BLaER1 (cell line): Measurements from ENCODE around the gene CCDC68.
A peak's percentile ranks its signal among the peaks of the same experiment; 100 is the strongest.

Experiments used
- H3K27ac ChIP-seq: shearing (Covaris generic); formaldehyde crosslinking; 2 replicates; pipeline ENCODE4 v1.8.1; 2022
- H3K27me3 ChIP-seq: shearing (Covaris generic); formaldehyde crosslinking; 2 replicates; pipeline ENCODE4 v1.8.1; 2022
- H3K36me3 ChIP-seq: shearing (Covaris generic); formaldehyde crosslinking; 2 replicates; pipeline ENCODE4 v1.8.1; 2022
- H3K4me1 ChIP-seq: shearing (Covaris generic); formaldehyde crosslinking; 2 replicates; pipeline ENCODE4 v1.8.1; 2022
- H3K4me2 ChIP-seq: shearing (Covaris generic); formaldehyde crosslinking; 2 replicates; pipeline ENCODE4 v1.8.1; 2022
- H3K4me3 ChIP-seq: shearing (Covaris generic); formaldehyde crosslinking; 2 replicates; pipeline ENCODE4 v1.8.1; 2022
- H3K9ac ChIP-seq: shearing (Covaris generic); formaldehyde crosslinking; 2 replicates; pipeline ENCODE4 v1.8.1; 2022
- H3K9me3 ChIP-seq: shearing (Covaris generic); formaldehyde crosslinking; 2 replicates; pipeline ENCODE4 v1.8.1; 2022
- H4K20me1 ChIP-seq: shearing (Covaris generic); formaldehyde crosslinking; 2 replicates; pipeline ENCODE4 v1.8.1; 2022
- Cebpa-rat ChIP-seq: shearing (Covaris generic); IDR thresholded peaks from 2 replicates; pipeline ENCODE4 v1.8.1; 2022

Gene CCDC68

DNA sequence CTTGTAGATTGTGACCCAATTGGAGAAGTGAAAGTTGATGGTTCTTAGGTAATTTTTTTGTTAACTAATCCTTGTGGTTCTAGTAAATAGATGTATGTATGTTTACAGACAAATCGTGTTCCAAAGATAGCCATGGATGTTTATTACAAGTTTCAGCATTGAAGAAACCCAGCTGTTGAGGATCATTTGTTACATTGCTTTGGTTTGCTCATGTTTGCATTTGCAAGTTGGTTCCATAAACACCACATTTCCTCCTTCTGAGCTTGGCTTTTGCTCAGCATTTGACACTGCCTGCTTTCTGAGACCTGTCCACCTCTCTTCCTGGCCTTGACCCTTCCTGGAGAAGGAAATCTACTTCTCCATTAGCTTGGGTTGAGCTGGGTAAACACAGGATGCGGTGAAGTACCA lies 1.8 kb upstream of the CCDC68 start:
- Histone ChIP-seq H3K36me3 (no peaks in the 10 kb centered on the region), H3K4me3 (no peak overlapping the region), H3K9ac (no peak overlapping the region), H3K27me3 (no peaks in the 10 kb centered on the region), H4K20me1 (no peaks in the 10 kb centered on the region), H3K4me1 (no peaks in the 10 kb centered on the region), H3K27ac (no peak overlapping the region), H3K4me2 (no peak overlapping the region), H3K9me3 (peaks cover 6% of the 10 kb centered on the region)
- no peak for TF ChIP-seq Cebpa-rat

DNA sequence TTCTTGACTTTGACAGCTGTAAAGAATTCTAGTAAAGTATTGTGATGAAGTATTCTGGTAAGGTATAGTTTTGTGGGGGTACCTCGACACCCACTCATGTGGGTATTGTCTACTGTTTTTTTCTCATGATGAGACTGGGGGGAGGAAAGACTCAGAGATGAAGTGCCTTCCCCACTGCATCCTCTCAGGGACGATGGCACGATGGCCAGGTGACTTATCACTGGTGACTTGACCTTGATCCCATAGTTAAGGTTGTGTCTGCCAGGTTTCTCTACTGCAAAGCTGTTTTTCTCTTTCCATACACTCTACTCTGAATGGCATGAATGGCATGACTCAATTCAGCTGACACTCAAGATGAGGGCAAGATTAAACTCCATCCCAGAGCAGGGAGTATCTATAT lies 936 bp upstream of the CCDC68 start:
- Histone ChIP-seq H4K20me1 (no peaks in the 10 kb centered on the region), H3K4me2 (no peak overlapping the region), H3K36me3 (no peaks in the 10 kb centered on the region), H3K9me3 (peaks cover 6% of the 10 kb centered on the region), H3K9ac (no peak overlapping the region), H3K27me3 (no peaks in the 10 kb centered on the region), H3K27ac (no peak overlapping the region), H3K4me1 (no peaks in the 10 kb centered on the region), H3K4me3 (no peak overlapping the region)
- TF ChIP-seq Cebpa-rat, result no peak

DNA sequence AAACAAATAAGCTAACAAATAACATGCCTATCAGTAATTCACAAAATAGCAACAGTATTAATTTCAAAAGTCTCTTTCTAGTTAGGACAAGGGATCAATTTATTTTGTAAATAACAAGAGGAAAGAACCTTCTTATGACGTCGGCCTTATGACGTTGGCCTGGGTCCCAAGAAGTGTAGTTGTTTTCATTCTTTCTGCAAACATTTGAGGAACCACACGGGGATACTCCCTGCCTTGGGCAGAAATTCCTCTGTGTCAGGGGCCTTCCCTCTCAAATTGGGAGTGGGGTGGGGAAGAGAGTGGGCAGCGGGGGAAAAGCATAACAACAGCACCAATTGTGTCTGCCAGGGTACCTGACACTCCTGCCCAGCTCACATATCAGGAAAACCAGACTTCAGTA lies 1.3 kb downstream of the CCDC68 start:
- Histone ChIP-seq H3K36me3 (no peaks in the 10 kb centered on the region), H4K20me1 (no peaks in the 10 kb centered on the region), H3K27me3 (no peaks in the 10 kb centered on the region), H3K4me2 (no peak overlapping the region), H3K9ac (no peak overlapping the region), H3K4me3 (no peak overlapping the region), H3K9me3 (peaks cover 6% of the 10 kb centered on the region), H3K4me1 (no peaks in the 10 kb centered on the region), H3K27ac (no peak overlapping the region)
- no peak for TF ChIP-seq Cebpa-rat

DNA sequence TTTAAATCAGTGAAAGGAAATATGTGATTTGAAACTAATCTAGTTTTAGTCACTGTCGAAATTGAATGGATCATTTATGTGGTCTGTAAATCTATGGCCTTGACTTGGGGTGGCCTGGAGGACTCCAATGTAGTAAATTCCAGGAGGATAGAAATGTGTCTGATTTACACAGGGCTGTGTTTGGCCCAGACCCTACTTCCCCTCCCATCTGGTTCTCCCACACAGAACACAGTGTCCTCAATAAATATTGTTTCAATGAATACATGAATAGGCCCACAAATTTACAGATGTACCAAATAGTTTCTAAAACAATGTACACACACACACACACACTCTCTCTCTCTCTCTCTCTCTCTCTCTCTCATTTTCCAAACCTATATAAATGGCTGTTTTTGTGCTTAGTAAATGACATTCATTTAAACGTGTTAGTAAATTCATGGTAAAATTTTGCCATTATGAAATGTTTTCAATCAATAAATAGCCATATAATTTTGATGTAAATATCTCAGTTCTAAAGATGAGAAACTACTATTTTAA lies 1.9 kb downstream of the CCDC68 start:
- H3K9me3 ChIP-seq, result peaks cover 6% of the 10 kb centered on the region
- H3K36me3 ChIP-seq, result no peaks in the 10 kb centered on the region
- H3K27me3 ChIP-seq, result no peaks in the 10 kb centered on the region
- no peaks in the 10 kb centered on the region for H4K20me1 ChIP-seq
- H3K4me2 ChIP-seq, result no peak overlapping the region
- no peak overlapping the region for H3K9ac ChIP-seq
- no peak for TF ChIP-seq Cebpa-rat
- H3K27ac ChIP-seq, result no peak overlapping the region
- H3K4me3 ChIP-seq, result no peak overlapping the region
- H3K4me1 ChIP-seq, result no peaks in the 10 kb centered on the region

DNA sequence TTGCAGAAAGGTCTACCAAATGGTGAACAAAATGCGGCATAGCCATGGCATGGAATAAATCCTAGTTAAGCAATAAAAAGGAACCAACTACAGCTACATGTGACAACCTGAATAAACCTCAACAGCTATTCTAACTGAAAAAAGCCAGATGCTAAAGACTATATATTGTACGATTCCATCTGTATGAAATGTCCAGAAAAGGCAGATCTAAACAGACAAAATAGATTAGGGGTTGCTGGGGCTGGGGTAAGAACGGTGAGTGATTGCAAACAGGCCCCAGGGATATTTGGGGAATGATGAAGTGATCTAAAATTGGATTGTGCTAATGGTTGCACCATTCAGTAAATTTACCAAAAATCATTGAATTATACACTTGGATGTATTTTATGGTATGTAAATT lies 2.8 kb downstream of the CCDC68 start:
- H3K36me3 ChIP-seq, result no peaks in the 10 kb centered on the region
- H4K20me1 ChIP-seq, result no peaks in the 10 kb centered on the region
- H3K4me2 ChIP-seq, result no peak overlapping the region
- H3K27ac ChIP-seq, result no peak overlapping the region
- no peaks in the 10 kb centered on the region for H3K4me1 ChIP-seq
- no peak overlapping the region for H3K9ac ChIP-seq
- H3K27me3 ChIP-seq, result no peaks in the 10 kb centered on the region
- peaks cover 6% of the 10 kb centered on the region for H3K9me3 ChIP-seq
- H3K4me3 ChIP-seq, result no peak overlapping the region
- TF ChIP-seq Cebpa-rat, result no peak

DNA sequence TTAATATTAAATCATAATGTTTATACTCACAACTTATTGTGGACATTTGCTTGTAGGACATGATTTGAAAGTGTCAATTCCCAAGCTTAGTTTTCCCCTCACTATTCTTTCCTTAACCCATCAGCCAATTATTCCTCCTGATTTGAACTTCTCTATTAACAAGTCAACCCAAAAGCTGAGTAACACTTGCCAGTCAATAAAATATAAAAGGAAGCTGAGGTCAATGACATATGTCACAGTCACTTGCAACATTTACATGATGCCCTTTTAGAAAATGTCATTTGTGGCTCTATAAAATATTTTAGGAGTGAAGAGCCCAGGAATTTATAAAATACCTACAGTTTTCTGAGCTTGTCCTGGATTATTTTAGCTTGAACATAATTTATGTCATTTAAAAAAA lies 7.2 kb downstream of the CCDC68 start:
- no peaks in the 10 kb centered on the region for H3K36me3 ChIP-seq
- H3K4me2 ChIP-seq, result no peak overlapping the region
- H3K27me3 ChIP-seq, result no peaks in the 10 kb centered on the region
- H4K20me1 ChIP-seq, result no peaks in the 10 kb centered on the region
- H3K4me3 ChIP-seq, result no peak overlapping the region
- TF ChIP-seq Cebpa-rat, result no peak
- H3K9me3 ChIP-seq, result no peaks in the 10 kb centered on the region
- no peak overlapping the region for H3K9ac ChIP-seq
- no peak overlapping the region for H3K27ac ChIP-seq
- H3K4me1 ChIP-seq, result no peaks in the 10 kb centered on the region

DNA sequence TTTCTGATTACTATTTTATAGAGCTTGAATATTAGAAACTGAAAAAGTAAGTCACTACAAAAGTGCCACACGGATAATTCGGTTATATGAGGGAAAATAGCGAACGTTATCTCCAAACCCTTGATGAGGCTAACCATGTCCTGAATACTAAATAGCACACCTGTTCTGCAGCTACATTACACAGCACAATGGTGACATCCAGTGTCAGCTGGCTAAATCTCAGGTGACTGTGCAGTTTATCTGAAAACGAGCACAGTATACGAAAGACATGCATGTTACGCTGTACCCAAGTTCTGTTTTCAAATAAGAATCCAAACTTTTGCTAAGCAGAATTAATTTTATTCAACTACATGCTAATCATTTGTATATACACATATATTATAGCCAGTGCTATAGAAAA lies 9.0 kb downstream of the CCDC68 start:
- Histone ChIP-seq H3K36me3 (no peaks in the 10 kb centered on the region), H3K9me3 (no peaks in the 10 kb centered on the region), H3K9ac (no peak overlapping the region), H4K20me1 (no peaks in the 10 kb centered on the region), H3K27ac (no peak overlapping the region), H3K4me2 (no peak overlapping the region), H3K4me1 (peaks cover 11% of the 10 kb centered on the region), H3K4me3 (no peak overlapping the region), H3K27me3 (no peaks in the 10 kb centered on the region)
- no peak for TF ChIP-seq Cebpa-rat

DNA sequence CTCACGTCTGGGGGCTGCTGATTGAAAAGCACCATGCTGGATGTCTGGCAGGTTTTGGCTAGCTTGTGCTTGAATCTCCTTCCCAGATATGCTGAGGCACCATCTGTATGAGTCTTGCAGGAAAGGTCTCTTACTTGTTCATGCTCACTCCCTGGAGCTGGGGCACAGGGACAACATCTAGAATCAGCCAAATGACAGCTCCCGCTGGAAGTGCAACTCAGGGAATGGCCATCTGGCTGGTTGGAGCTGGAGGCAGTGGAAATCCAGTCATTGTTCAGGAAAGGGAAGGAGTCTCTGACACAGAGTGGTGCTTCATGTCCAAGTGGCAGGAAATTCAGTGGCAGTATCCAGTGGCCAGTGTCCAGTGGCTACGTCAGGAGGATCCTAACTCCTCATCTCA lies 9.7 kb downstream of the CCDC68 start:
- H3K27ac ChIP-seq, result no peak overlapping the region
- no peaks in the 10 kb centered on the region for H4K20me1 ChIP-seq
- H3K36me3 ChIP-seq, result no peaks in the 10 kb centered on the region
- no peaks in the 10 kb centered on the region for H3K9me3 ChIP-seq
- no peaks in the 10 kb centered on the region for H3K27me3 ChIP-seq
- peaks cover 11% of the 10 kb centered on the region for H3K4me1 ChIP-seq
- H3K4me3 ChIP-seq, result no peak overlapping the region
- TF ChIP-seq Cebpa-rat, result no peak
- no peak overlapping the region for H3K9ac ChIP-seq
- H3K4me2 ChIP-seq, result no peak overlapping the region

DNA sequence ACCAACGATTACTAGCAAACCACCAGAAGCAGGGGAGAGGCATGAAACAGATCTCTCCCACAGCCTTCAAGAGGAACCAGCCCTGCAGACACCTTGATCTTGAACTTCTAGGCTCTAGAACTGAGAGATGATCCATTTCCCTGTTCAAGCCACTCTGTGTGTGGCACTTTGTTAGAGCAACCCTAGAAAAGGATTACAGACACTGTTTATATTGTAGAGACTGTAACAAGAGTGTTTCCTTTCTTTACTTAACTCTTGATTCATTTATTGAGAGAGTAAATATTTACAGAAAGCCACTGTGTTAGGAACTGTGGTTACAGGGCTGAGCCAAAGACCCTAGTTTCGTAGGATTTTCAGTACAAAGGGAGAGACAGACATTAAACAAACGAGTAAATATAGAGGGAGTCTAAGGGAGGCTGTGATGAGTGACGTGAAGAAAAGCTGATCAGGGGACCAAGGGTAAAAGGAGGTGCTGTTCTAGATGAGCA lies 10.9 kb downstream of the CCDC68 start:
- no peaks in the 10 kb centered on the region for H3K27me3 ChIP-seq
- H3K4me1 ChIP-seq, result peaks cover 11% of the 10 kb centered on the region
- no peak for TF ChIP-seq Cebpa-rat
- no peak overlapping the region for H3K4me2 ChIP-seq
- no peaks in the 10 kb centered on the region for H3K9me3 ChIP-seq
- H3K36me3 ChIP-seq, result no peaks in the 10 kb centered on the region
- H3K9ac ChIP-seq, result no peak overlapping the region
- H3K4me3 ChIP-seq, result no peak overlapping the region
- H4K20me1 ChIP-seq, result no peaks in the 10 kb centered on the region
- no peak overlapping the region for H3K27ac ChIP-seq

DNA sequence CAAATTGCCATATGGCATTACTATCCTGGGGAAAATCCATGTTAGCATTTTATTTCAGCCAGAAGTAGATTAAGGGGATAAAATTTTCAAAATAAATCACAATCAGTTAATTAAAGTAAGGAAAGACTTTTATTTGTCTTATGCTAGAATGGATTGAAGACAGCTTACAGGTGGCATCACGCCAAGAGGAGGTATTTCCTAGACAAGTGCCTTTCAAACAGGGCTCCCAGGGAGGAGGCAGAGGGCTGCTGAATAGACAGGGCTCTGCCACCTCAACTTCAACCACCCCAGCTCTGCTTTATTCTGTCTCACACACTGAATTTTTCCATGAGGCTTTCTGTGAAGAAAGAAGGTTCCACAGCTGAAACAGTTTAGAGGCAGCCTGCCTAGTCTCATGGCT lies 12.2 kb downstream of the CCDC68 start:
- Histone ChIP-seq H3K4me2 (no peak overlapping the region), H3K27me3 (no peaks in the 10 kb centered on the region), H3K4me3 (no peak overlapping the region), H3K9ac (no peak overlapping the region), H3K9me3 (no peaks in the 10 kb centered on the region), H3K4me1 (peaks cover 11% of the 10 kb centered on the region), H3K27ac (no peak overlapping the region), H4K20me1 (no peaks in the 10 kb centered on the region), H3K36me3 (no peaks in the 10 kb centered on the region)
- TF ChIP-seq Cebpa-rat, result no peak

DNA sequence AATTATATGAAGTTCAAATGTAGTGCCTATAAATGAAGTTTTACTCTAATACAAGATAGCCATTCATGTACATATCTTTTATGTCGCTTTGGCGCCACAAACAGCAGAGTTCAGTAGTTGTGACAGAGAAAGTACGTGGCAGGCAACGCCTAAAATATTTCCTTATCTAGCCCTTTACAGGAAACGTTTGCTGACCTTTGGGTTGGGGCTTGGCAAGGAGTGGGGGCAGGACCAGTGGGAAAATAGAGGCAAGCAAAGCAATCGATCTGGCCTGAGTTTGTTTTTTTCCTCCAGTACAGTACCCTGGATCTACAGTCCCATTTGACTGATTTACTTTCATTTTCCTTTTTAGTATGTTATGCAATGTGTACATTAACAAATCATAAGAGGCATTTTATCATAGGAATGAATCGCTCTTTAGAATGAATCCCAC lies 13.1 kb downstream of the CCDC68 start:
- Histone ChIP-seq H3K4me3 (peak overlapping the region; percentile 58), H3K9me3 (no peaks in the 10 kb centered on the region), H3K4me2 (peak overlapping the region; percentile 70), H3K4me1 (peaks cover 11% of the 10 kb centered on the region), H4K20me1 (no peaks in the 10 kb centered on the region), H3K36me3 (no peaks in the 10 kb centered on the region), H3K27me3 (no peaks in the 10 kb centered on the region), H3K9ac (peak overlapping the region; percentile 71), H3K27ac (peak overlapping the region; percentile 64)
- TF ChIP-seq Cebpa-rat, result no peak
